AG10803 (cell line): ENCODE results near the gene CSPG4.
"Not testable (repeated sequence)": the region's sequence is repeated elsewhere in the genome, so short reads cannot be mapped to it uniquely, and the experiment has no call there.

Source experiments
- DNase-seq: peaks from one replicate; pipeline ENCODE4 v3.0.0; 2010; ENCODE audit warnings: low read depth
- H3K4me3 ChIP-seq: 2 replicates; pipeline ENCODE4 v1.5.1; 2011; ENCODE audit warnings: mild to moderate bottlenecking, low read length, control low read depth
- TF ChIP-seq, protein P1 (sequence below): conservative IDR thresholded peaks from 2 replicates; pipeline ENCODE4 v1.5.1; 2011; ENCODE audit warnings: mild to moderate bottlenecking, low read length, control low read depth, inconsistent platforms

The CSPG4 gene

DNA sequence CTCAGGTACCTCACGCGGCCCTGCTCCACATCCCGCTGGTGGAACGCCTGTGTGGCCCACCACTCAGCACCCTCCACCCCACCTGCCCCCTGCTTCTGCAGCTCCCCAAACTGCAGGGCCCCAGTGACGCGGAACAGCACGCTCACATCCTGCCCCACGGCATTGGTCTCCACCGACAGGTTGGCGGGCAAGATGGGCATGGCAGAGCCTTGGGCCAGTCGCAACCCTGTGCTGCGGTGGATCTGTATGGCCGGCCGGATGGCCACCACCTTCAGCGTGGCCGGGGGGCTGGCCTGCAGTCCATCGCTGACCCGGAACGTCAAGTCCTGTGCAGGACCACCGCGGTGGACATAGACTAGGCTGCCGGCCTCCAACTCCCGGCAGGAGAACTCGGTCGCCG lies 23.8 kb downstream of the CSPG4 start:
- no peak for DNase-seq
- TF ChIP-seq, protein P1, sequence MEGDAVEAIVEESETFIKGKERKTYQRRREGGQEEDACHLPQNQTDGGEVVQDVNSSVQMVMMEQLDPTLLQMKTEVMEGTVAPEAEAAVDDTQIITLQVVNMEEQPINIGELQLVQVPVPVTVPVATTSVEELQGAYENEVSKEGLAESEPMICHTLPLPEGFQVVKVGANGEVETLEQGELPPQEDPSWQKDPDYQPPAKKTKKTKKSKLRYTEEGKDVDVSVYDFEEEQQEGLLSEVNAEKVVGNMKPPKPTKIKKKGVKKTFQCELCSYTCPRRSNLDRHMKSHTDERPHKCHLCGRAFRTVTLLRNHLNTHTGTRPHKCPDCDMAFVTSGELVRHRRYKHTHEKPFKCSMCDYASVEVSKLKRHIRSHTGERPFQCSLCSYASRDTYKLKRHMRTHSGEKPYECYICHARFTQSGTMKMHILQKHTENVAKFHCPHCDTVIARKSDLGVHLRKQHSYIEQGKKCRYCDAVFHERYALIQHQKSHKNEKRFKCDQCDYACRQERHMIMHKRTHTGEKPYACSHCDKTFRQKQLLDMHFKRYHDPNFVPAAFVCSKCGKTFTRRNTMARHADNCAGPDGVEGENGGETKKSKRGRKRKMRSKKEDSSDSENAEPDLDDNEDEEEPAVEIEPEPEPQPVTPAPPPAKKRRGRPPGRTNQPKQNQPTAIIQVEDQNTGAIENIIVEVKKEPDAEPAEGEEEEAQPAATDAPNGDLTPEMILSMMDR, result no peak
- no peak overlapping the region for H3K4me3 ChIP-seq

DNA sequence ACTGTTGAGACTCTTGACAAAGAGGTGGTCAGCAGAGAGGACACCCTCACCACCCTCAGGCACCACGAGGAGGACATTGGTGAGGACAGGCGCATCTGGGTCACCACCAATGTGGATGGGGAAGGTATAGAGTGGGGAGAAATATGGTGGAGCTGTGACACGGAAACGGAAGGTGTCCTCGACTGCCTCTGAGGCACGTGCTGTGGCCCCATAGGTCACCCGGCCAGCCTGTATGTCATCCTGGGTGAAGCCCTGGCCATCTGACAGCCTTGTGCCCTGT lies 24.4 kb downstream of the CSPG4 start:
- H3K4me3 ChIP-seq, result no peak overlapping the region
- TF ChIP-seq, protein P1, result no peak
- no peak for DNase-seq

DNA sequence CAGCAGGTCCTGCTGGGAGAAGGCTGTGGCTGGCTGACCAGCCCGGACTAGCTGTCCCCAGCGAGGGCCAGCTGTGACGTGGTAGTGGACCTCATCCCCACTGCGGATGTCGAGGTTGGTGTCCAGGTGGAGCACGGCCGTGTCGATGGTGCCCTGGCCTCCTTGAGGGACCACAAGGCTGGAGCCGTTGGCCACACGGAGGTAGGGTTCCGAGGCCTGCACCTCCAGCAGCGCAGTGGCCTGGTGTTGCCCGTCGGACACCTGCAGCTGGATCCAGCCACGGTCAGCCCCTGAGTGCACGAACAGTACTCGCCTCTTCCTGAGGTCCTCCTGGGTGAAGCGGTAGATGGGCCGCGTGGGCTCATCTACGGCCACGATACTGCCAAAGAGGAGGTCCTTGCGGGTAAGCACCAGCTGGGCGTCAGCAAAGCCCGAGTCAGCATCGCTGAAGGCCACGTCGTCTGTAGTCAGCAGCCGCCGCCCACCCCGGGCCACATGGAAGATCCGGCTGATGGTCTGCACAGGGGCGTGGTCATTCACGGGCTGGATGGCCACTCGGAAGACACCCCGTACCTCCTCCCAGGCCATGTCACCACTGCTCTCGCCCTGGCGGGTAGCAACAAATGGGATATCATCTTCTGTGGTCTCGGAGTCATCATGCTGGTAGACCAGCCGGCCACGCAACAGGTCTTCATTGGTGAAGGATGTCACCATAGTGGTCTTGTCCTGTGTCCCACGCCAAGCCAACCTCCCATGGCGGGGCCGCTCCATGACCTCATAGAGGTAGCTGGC lies 25.0 kb downstream of the CSPG4 start:
- TF ChIP-seq, protein P1, result no peak
- no peak overlapping the region for H3K4me3 ChIP-seq
- no peak for DNase-seq

DNA sequence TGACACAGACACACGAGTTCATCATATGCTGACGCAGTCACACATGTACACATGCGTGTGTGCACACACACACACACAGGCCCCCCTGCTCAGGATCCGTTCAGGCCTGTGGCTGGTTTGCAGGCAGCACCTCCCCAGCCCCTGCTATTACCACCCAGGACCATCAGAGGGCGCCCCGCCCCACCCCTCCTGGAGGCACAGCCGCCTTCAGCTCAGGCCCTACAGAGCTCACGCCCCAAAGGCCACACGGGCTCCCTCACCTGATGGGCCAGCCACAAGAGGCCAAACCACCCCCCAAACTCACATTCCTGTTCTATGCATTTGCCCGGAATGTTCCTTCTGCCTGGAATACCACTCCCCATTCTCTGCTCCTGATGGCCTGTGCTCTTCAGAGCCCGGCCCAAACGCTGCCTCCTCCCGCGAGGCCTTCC lies 26.4 kb downstream of the CSPG4 start:
- DNase-seq, result peak; percentile 44
- TF ChIP-seq, protein P1, result peak; percentile 59
- not testable (repeated sequence) for H3K4me3 ChIP-seq

DNA sequence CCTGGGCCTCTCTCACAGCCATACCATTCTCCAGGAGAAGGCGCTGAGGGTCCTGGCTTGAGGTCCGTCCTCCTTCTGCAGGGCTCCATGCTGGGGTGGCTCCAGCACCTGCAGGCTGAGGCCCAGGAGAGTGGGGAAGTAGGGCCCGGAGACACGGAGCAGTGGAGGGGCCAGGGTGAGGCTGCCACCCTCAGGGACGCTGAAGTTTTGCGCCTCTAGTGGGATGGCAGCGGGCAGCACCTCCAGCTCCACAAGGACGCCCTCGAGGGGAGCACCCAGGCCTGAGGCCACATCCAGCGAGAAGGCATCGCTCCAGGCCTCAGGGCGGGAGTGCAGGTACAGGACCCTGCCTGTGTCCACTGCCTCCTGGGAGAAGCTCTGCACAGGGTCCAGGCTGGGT lies 27.5 kb downstream of the CSPG4 start:
- TF ChIP-seq, protein P1, result no peak
- H3K4me3 ChIP-seq, result no peak overlapping the region
- DNase-seq, result no peak

DNA sequence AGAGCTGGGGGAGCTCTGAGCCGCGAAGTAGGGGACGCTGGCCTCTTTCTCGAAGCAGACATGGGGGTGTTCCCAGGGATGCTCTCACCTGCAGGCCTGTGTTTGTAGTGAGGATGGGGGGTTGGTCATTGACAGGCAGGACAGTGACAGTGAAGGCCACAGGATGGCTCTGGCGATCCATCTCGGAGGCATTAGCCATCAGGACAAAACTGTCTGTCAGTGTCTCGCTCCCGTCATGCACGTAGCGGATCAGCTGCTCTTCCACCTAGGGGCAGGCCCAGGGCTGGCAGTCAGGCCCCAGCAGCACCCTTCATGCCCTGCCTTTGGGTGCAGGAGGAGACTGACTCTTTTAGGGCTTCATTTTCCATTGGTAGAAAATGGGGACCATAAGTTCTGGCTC lies 28.0 kb downstream of the CSPG4 start:
- H3K4me3 ChIP-seq, result no peak overlapping the region
- no peak for DNase-seq
- TF ChIP-seq, protein P1, result no peak

DNA sequence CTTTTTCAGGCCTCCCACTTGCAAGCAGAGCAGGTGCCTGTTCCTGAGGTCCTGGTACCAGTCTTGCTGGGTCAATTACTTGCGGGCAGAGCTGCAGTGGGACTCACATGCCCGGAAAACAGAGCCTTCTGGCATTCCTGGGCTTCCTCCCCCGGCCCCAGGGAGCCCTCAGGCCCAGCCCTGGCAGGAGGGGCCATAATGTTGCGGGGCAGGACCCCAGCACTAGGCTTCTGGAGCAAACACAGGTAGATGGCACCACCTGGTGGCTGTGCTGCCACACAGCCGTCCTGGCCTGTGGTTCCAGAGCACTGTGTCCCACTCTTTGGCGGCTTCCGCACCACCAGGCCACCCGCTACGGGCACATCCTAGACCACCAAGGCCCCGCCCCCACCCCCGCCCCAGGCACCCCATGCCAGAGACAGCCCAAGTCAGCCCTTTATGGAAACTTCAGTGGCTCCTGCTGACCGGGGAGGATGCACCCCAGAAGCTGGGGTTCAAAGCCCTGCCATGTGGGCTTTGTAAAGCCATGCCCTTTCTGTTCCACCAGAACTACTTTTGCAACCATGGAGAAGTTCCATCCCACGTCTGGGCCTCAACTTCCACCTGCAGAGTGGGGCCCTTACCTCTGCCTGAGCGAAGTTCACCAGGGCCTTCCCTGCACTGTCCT lies 28.9 kb downstream of the CSPG4 start:
- TF ChIP-seq, protein P1, result peak; percentile 76
- peak; percentile 41 for DNase-seq
- H3K4me3 ChIP-seq, result not testable (repeated sequence)
